Measurements from ENCODE around the gene NRN1L. TPM values are rescaled to one million over a fixed set of nuclear protein-coding genes. Genes with fewer than 3 reads are reported as not detected.
"Not testable (repeated sequence)": the region's sequence is repeated elsewhere in the genome, so short reads cannot be mapped to it uniquely, and the experiment has no call there.

Gene NRN1L
- total RNA-seq, 1 donor from 2014 or later: not detected

- DNase-seq (ENCODE audit: low spot score): no peak
These were observed 2.1 kb upstream of the NRN1L start for GRCh38 chr16:67882374-67883145.

- DNase-seq (ENCODE audit: low spot score): no peak
These were observed 1.4 kb upstream of the NRN1L start for GRCh38 chr16:67883146-67883871.

GRCh38 chr16:67883872-67884261 lies 818 bp upstream of the NRN1L start:
- no peak for DNase-seq (ENCODE audit: low spot score)

GRCh38 chr16:67885545-67885944 lies 860 bp downstream of the NRN1L start:
- no peak for DNase-seq (ENCODE audit: low spot score)

- DNase-seq (ENCODE audit: low spot score): no peak
These were observed 1.3 kb downstream of the NRN1L start for GRCh38 chr16:67885976-67886375.

- no peak for DNase-seq (ENCODE audit: low spot score)
These were observed 1.7 kb downstream of the NRN1L start for GRCh38 chr16:67886387-67886786.

GRCh38 chr16:67888331-67888730 lies 3.6 kb downstream of the NRN1L start:
- DNase-seq (ENCODE audit: low spot score): no peak

- DNase-seq (ENCODE audit: low spot score): no peak
These were observed 7.7 kb downstream of the NRN1L start for GRCh38 chr16:67892375-67892774.

GRCh38 chr16:67892899-67893742 lies 8.4 kb downstream of the NRN1L start, which contains the start of gene PSKH1:
PSKH1 (plus strand) TSS chr16:67893254; CDS start chr16:67908750, 15,496 bp downstream.
- DNase-seq (ENCODE audit: low spot score): peak; percentile 98

- no peak for DNase-seq (ENCODE audit: low spot score)
These were observed 9.2 kb downstream of the NRN1L start for GRCh38 chr16:67893743-67894399.

- DNase-seq (ENCODE audit: low spot score): no peak
These were observed 12.5 kb downstream of the NRN1L start for GRCh38 chr16:67897231-67897630.

- DNase-seq (ENCODE audit: low spot score): no peak
These were observed 17.0 kb downstream of the NRN1L start for GRCh38 chr16:67901734-67902133.

GRCh38 chr16:67902831-67903230 lies 18.1 kb downstream of the NRN1L start:
- no peak for DNase-seq (ENCODE audit: low spot score)

GRCh38 chr16:67907397-67908180 lies 22.9 kb downstream of the NRN1L start:
- DNase-seq (ENCODE audit: low spot score): no peak

- DNase-seq (ENCODE audit: low spot score): no peak
These were observed 24.5 kb downstream of the NRN1L start for GRCh38 chr16:67909056-67909742.

- DNase-seq (ENCODE audit: low spot score): no peak
These were observed 25.5 kb downstream of the NRN1L start for GRCh38 chr16:67910158-67910557.

GRCh38 chr16:67914758-67915495 lies 30.2 kb downstream of the NRN1L start:
- DNase-seq (ENCODE audit: low spot score): no peak

- DNase-seq (ENCODE audit: low spot score): not testable (repeated sequence)
These were observed 30.7 kb downstream of the NRN1L start for GRCh38 chr16:67915496-67915769.

Measured in mesenteric fat pad (tissue), 1 donor.